HepG2 (cell line): ENCODE data around the gene CCNL1. TPM values are rescaled to one million over a fixed set of nuclear protein-coding genes. Genes with fewer than 3 reads are reported as not detected.

Experiments
- ATAC-seq: fragments of 200-7000 bp; cut with Tn5 transposase; 3 replicates; pipeline ENCODE4 v1.9.1; 2020; ENCODE audit warnings: mild to moderate bottlenecking, moderate library complexity
- BruUV-seq: library from RNA; stranded (reverse); fragments of 400-500 nt; replicated peaks from 2 replicates; lab custom pipeline; 2021; lab: Mats Ljungman, UMichigan
- CTCF ChIA-PET: fragments of 300-600 bp; formaldehyde crosslinking; extraction: SDS; loops from one replicate; lab custom pipeline; 2021; ENCODE audit warnings: low total read pairs, inconsistent platforms, low intra/inter-chr PET ratio; lab: Yijun Ruan, JAX
- POLR2A ChIA-PET: fragments of 350-600 bp; sonication (Branson Sonifier 250); formaldehyde crosslinking; loops from one replicate; lab custom pipeline; 2020; ENCODE audit warnings: antibody characterized with exemption, inconsistent platforms; lab: Yijun Ruan, JAX
- DNase-seq: peaks from one replicate; pipeline ENCODE4 v3.0.0-alpha.2; 2015; ENCODE audit warnings: low spot score
- FAIRE-seq: peaks from 3 replicates; lab custom pipeline; 2011; peaks lifted over from hg19 to GRCh38; lab: Jason Lieb, UNC
- H2AFZ ChIP-seq: one replicate; pipeline ENCODE4 v1.6.1; 2011; ENCODE audit warnings: low read length, inconsistent platforms
- H3K27ac ChIP-seq: fragments of 300-600 bp; 3 replicates; pipeline ENCODE4 v1.8.0; 2011; ENCODE audit warnings: mixed run types, mild to moderate bottlenecking, mixed read lengths, low read length, inconsistent platforms; ENCODE audit not compliant: insufficient read depth; ENCODE audit errors: extremely low read length
- H3K27me3 ChIP-seq, 2 experiments: fragments of 200-600 bp in 1 of 2; 2 replicates in 1 of 2; 3 replicates in 1 of 2; pipeline versions ENCODE4 v1.6.0 to v1.8.0; 2011; ENCODE audit warnings: low read length in 2 of 2, mild to moderate bottlenecking in 2 of 2, moderate library complexity in 2 of 2, inconsistent platforms in 1 of 2; ENCODE audit not compliant: insufficient read depth in 2 of 2, control insufficient read depth in 1 of 2
- H3K36me3 ChIP-seq, 2 experiments: fragments of 200-600 bp in 1 of 2; replicated peaks in 1 of 2; 2 replicates in 1 of 2; 3 replicates in 1 of 2; pipeline versions ENCODE4 v1.5.1 to v1.8.0; 2011; ENCODE audit warnings: low read length in 2 of 2, inconsistent platforms in 1 of 2; ENCODE audit not compliant: insufficient read depth in 2 of 2, control insufficient read depth in 1 of 2
- H3K4me1 ChIP-seq: 2 replicates; pipeline ENCODE4 v1.5.1; 2012; ENCODE audit warnings: low read length, inconsistent platforms; ENCODE audit not compliant: insufficient read depth
- H3K4me2 ChIP-seq: 2 replicates; pipeline ENCODE4 v1.6.0; 2011; ENCODE audit warnings: low read depth, low read length, inconsistent platforms
- H3K4me3 ChIP-seq, 3 experiments: fragments of 200-600 bp in 1 of 3; sonication (generic), shearing (Covaris generic) in 1 of 3; replicated peaks in 1 of 3; 2 replicates each; pipeline ENCODE4 v1.5.1; 2011 to 2016; ENCODE audit warnings: low read length in 3 of 3, inconsistent platforms in 2 of 3, low read depth in 2 of 3, mild to moderate bottlenecking in 2 of 3, control low read depth in 1 of 3, mixed read lengths in 1 of 3; ENCODE audit not compliant: insufficient read depth in 1 of 3
- H3K79me2 ChIP-seq: one replicate; pipeline ENCODE4 v1.6.1; 2011; ENCODE audit warnings: low read length, inconsistent platforms; ENCODE audit not compliant: insufficient read depth
- H3K9ac ChIP-seq: 2 replicates; pipeline ENCODE4 v1.6.0; 2011; ENCODE audit warnings: mild to moderate bottlenecking, low read depth, low read length, inconsistent platforms; ENCODE audit not compliant: insufficient read depth
- H3K9me3 ChIP-seq: 2 replicates; pipeline ENCODE4 v1.5.1; 2012; ENCODE audit warnings: mild to moderate bottlenecking, low read length
- H4K20me1 ChIP-seq: 2 replicates; pipeline ENCODE4 v1.6.0; 2011; ENCODE audit warnings: inconsistent platforms, mild to moderate bottlenecking, low read length, moderate library complexity; ENCODE audit not compliant: insufficient read depth
- POLR2G ChIP-seq: fragments of 200-400 bp; formaldehyde crosslinking; IDR thresholded peaks from 2 replicates; pipeline ENCODE4 v1.6.1; 2018; ENCODE audit warnings: mild to moderate bottlenecking, low read depth, low read length, moderate library complexity
- SAFB2 ChIP-seq: sonication (generic); formaldehyde crosslinking; IDR thresholded peaks from 2 replicates; pipeline ENCODE4 v1.5.1; 2020; ENCODE audit warnings: missing genetic modification reagents, low read depth, mild to moderate bottlenecking, borderline replicate concordance
- TBX2 ChIP-seq: sonication (generic); formaldehyde crosslinking; IDR thresholded peaks from 2 replicates; pipeline ENCODE4 v1.5.0; 2020; ENCODE audit warnings: missing genetic modification reagents, mild to moderate bottlenecking, borderline replicate concordance
- ZNF550 ChIP-seq: sonication (generic); formaldehyde crosslinking; IDR thresholded peaks from 2 replicates; pipeline ENCODE4 v1.4.0; 2020; ENCODE audit warnings: mild to moderate bottlenecking, missing genetic modification reagents, borderline replicate concordance
- WGBS: methylation state at CpG from one replicate; pipeline ENCODE4 v1.1.6; 2017; ENCODE audit warnings: low lambda C conversion rate; 5-methylcytosine and 5-hydroxymethylcytosine counted together
- in situ Hi-C: cut with HindIII; loops from 2 replicates; pipeline ENCODE4 v1.10.0; 2017; ENCODE audit warnings: low pct_unique_long_range_greater_than_20kb; ENCODE audit not compliant: extremely low pct_ligation_motif_present
- intact Hi-C: fragments of 100-400 bp; cut with micrococcal nuclease; formaldehyde crosslinking; loops from one replicate; pipeline ENCODE4 v1.10.0; 2022; ENCODE audit not compliant: unreplicated experiment
- polyA plus RNA-seq, 8 experiments: library from polyadenylated mRNA; depleted of rRNA in 3 of 8; stranded (reverse) in 7 of 8; unstranded in 1 of 8; fragments of >200 nt; fragmentation: Illumina TruSeq in 4 of 8; extraction: Trizol in 4 of 8; gene quantifications; 2 replicates each; pipeline versions ENCODE4 v1.2.1 to v1.2.3, GENCODE V29; 2011 to 2016; ENCODE audit warnings: low read depth in 4 of 8, missing spikeins in 1 of 8, mixed read lengths in 1 of 8; ENCODE audit not compliant: insufficient read depth in 1 of 8
- total RNA-seq, 5 experiments: library from RNA; depleted of rRNA; stranded (reverse); fragments of >200 nt; fragmentation: Illumina TruSeq; extraction: Trizol; gene quantifications; 2 replicates each; pipeline ENCODE4 v1.2.3, GENCODE V29; 2016; ENCODE audit warnings: low read depth in 1 of 5
- TF ChIP-seq, protein P1 (sequence below): sonication (generic); formaldehyde crosslinking; IDR thresholded peaks from 2 replicates; pipeline ENCODE4 v1.4.0; 2020; ENCODE audit warnings: mild to moderate bottlenecking, missing genetic modification reagents

CCNL1 gene
- total and polyA plus RNA-seq, 2 of the 13 experiments (the other 11 are each of a cell fraction or from before 2014, with no cell fraction given), result 151 to 303 TPM

DNA sequence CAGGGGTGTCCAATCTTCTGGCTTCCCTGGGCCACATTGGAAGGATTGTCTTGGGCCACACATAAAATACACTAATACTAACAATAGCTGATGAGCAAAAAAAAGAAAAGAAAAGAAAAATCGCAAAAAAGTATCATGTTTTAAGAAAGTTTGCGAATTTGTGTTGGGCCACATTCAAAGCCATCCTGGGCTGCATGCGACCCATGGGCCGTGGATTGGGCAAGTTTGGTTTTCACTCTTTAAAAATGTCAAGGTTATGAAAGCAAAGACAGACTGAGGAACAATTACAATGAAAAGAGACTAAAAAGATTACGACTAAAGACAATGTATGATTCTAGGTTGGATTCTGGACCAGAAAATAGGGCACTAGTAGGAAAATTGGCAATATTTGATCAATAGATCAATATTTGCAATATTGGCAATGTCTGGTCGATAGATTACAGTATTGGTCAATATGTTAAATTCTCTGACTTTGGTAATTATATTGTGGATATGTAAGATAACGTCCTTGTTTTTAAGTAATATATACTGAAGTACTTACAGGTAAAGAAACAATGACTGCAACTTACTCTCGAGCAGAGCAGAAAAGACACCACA, 19.9 kb downstream of the CCNL1 start:
- Histone ChIP-seq H3K79me2 (no peaks in the 10 kb centered on the region), H2AFZ (no peak overlapping the region), H3K9ac (no peak overlapping the region), H3K36me3 (no peaks in the 10 kb centered on the region), H4K20me1 (no peaks in the 10 kb centered on the region), H3K4me2 (no peak overlapping the region), H3K27me3 (no peaks in the 10 kb centered on the region), H3K4me3 (no peak overlapping the region), H3K9me3 (no peaks in the 10 kb centered on the region), H3K27ac (no peak overlapping the region), H3K4me1 (peaks cover 24% of the 10 kb centered on the region)
- FAIRE-seq (no peak), ATAC-seq (no peak), DNase-seq (no peak)
- no TSS peak for BruUV-seq
- in situ Hi-C loops, result loop anchor here (10.0 kb wide), 3 partner anchors 465 to 985 kb away; partner anchors contain the start of gene TIPARP
- intact Hi-C loops, result loop anchor here (5.0 to 10.0 kb wide), 6 partner anchors 155 to 988 kb away; no protein-coding TSS in a partner anchor
- POLR2A ChIA-PET, result interaction anchor here (0.6 kb wide), 1 partner anchor 20 kb away, joined by 3 read pairs; no protein-coding TSS in a partner anchor
- TF ChIP-seq POLR2G (no peak), ZNF550 (CRISPR knock-in tag) (no peak), TBX2 (CRISPR knock-in tag) (no peak), SAFB2 (no peak)
- TF ChIP-seq, protein P1, sequence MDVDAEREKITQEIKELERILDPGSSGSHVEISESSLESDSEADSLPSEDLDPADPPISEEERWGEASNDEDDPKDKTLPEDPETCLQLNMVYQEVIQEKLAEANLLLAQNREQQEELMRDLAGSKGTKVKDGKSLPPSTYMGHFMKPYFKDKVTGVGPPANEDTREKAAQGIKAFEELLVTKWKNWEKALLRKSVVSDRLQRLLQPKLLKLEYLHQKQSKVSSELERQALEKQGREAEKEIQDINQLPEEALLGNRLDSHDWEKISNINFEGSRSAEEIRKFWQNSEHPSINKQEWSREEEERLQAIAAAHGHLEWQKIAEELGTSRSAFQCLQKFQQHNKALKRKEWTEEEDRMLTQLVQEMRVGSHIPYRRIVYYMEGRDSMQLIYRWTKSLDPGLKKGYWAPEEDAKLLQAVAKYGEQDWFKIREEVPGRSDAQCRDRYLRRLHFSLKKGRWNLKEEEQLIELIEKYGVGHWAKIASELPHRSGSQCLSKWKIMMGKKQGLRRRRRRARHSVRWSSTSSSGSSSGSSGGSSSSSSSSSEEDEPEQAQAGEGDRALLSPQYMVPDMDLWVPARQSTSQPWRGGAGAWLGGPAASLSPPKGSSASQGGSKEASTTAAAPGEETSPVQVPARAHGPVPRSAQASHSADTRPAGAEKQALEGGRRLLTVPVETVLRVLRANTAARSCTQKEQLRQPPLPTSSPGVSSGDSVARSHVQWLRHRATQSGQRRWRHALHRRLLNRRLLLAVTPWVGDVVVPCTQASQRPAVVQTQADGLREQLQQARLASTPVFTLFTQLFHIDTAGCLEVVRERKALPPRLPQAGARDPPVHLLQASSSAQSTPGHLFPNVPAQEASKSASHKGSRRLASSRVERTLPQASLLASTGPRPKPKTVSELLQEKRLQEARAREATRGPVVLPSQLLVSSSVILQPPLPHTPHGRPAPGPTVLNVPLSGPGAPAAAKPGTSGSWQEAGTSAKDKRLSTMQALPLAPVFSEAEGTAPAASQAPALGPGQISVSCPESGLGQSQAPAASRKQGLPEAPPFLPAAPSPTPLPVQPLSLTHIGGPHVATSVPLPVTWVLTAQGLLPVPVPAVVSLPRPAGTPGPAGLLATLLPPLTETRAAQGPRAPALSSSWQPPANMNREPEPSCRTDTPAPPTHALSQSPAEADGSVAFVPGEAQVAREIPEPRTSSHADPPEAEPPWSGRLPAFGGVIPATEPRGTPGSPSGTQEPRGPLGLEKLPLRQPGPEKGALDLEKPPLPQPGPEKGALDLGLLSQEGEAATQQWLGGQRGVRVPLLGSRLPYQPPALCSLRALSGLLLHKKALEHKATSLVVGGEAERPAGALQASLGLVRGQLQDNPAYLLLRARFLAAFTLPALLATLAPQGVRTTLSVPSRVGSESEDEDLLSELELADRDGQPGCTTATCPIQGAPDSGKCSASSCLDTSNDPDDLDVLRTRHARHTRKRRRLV (CRISPR knock-in tag), result no peak
- CTCF ChIA-PET, result no interaction called here
- WGBS, result 72% methylated on average over 8 of the region's 8 CpGs
